ENCODE results near the gene DNER. TPM values are rescaled to one million over a fixed set of nuclear protein-coding genes. Genes with fewer than 3 reads are reported as not detected.
"Not testable (repeated sequence)": the region's sequence is repeated elsewhere in the genome, so short reads cannot be mapped to it uniquely, and the experiment has no call there.

DNER gene
- total RNA-seq, 2 donors from 2014 or later = 0.27 to 3.3 TPM

GRCh38 chr2:229339618-229340017 is 374.7 kb downstream of the DNER start:
- DNase-seq (ENCODE audit: low spot score) (no peak), ATAC-seq (ENCODE audit: insufficient number of reproducible peaks, low FRiP score, low read depth) (no peak)
- H3K36me3 ChIP-seq = no peaks in the 10 kb centered on the region
- peaks cover 14 to 23% of the 10 kb centered on the region in 2 donors for H3K4me1 ChIP-seq (ENCODE audit: control insufficient read depth in 1 of 2, low read depth in 2 of 2)
- no peak overlapping the region for H3K27ac ChIP-seq
- no peak for TF ChIP-seq CTCF (IDR thresholded peaks at IDR 0.05)
- H3K27me3 ChIP-seq (replicated peaks; ENCODE audit: insufficient read depth) = no peaks in the 10 kb centered on the region
- no peaks in the 10 kb centered on the region for H3K9me3 ChIP-seq
- H3K4me3 ChIP-seq = no peak overlapping the region

- H3K4me1 ChIP-seq (ENCODE audit: control insufficient read depth in 1 of 2, low read depth in 2 of 2) = peaks cover 14 to 24% of the 10 kb centered on the region in 2 donors
- H3K4me3 ChIP-seq; H3K9me3 ChIP-seq; H3K36me3 ChIP-seq; DNase-seq (ENCODE audit: low spot score); H3K27me3 ChIP-seq (replicated peaks; ENCODE audit: insufficient read depth); ATAC-seq (ENCODE audit: insufficient number of reproducible peaks, low FRiP score, low read depth); H3K27ac ChIP-seq: not testable (repeated sequence)
Measured at GRCh38 chr2:229339171-229339570, 375.2 kb downstream of the DNER start.

- Histone ChIP-seq H3K9me3 (no peaks in the 10 kb centered on the region), H3K4me3 (peak overlapping the region; percentile 18), H3K36me3 (no peaks in the 10 kb centered on the region), H3K4me1 (ENCODE audit: control insufficient read depth in 1 of 2, low read depth in 2 of 2) (peaks cover 7 to 24% of the 10 kb centered on the region in 2 donors), H3K27me3 (replicated peaks; ENCODE audit: insufficient read depth) (no peaks in the 10 kb centered on the region), H3K27ac (peak overlapping the region; percentile 42 to 56)
- no peak for TF ChIP-seq CTCF (IDR thresholded peaks at IDR 0.05)
- ATAC-seq (ENCODE audit: insufficient number of reproducible peaks, low FRiP score, low read depth) = no peak
- no peak for DNase-seq (ENCODE audit: low spot score)
Measured at GRCh38 chr2:229335877-229336346, 378.4 kb downstream of the DNER start.

- H3K36me3 ChIP-seq = no peaks in the 10 kb centered on the region
- peak overlapping the region; percentile 42 to 56 for H3K27ac ChIP-seq
- no peak for TF ChIP-seq CTCF (IDR thresholded peaks at IDR 0.05)
- ATAC-seq (ENCODE audit: insufficient number of reproducible peaks, low FRiP score, low read depth) (no peak), DNase-seq (ENCODE audit: low spot score) (no peak)
- H3K4me3 ChIP-seq = no peak overlapping the region
- H3K27me3 ChIP-seq (replicated peaks; ENCODE audit: insufficient read depth) = no peaks in the 10 kb centered on the region
- peaks cover 7 to 24% of the 10 kb centered on the region in 2 donors for H3K4me1 ChIP-seq (ENCODE audit: control insufficient read depth in 1 of 2, low read depth in 2 of 2)
- H3K9me3 ChIP-seq = no peaks in the 10 kb centered on the region
Measured at GRCh38 chr2:229335330-229335729, 379.0 kb downstream of the DNER start.

- Histone ChIP-seq H3K4me1 (ENCODE audit: control insufficient read depth in 1 of 2, low read depth in 2 of 2) (peaks cover 7 to 14% of the 10 kb centered on the region in 2 donors), H3K4me3 (no peak overlapping the region), H3K36me3 (no peaks in the 10 kb centered on the region), H3K9me3 (no peaks in the 10 kb centered on the region), H3K27ac (no peak overlapping the region), H3K27me3 (replicated peaks; ENCODE audit: insufficient read depth) (no peaks in the 10 kb centered on the region)
- DNase-seq (ENCODE audit: low spot score) = no peak
- no peak for ATAC-seq (ENCODE audit: insufficient number of reproducible peaks, low FRiP score, low read depth)
- TF ChIP-seq CTCF (IDR thresholded peaks at IDR 0.05) = no peak
Measured at GRCh38 chr2:229330952-229331351, 383.4 kb downstream of the DNER start.

- Histone ChIP-seq H3K27me3 (replicated peaks; ENCODE audit: insufficient read depth) (no peaks in the 10 kb centered on the region), H3K9me3 (no peaks in the 10 kb centered on the region), H3K36me3 (no peaks in the 10 kb centered on the region), H3K4me1 (ENCODE audit: control insufficient read depth in 1 of 2, low read depth in 2 of 2) (peaks cover 0 to 7% of the 10 kb centered on the region in 2 donors), H3K4me3 (no peak overlapping the region), H3K27ac (no peak overlapping the region)
- TF ChIP-seq CTCF (IDR thresholded peaks at IDR 0.05) = no peak
- DNase-seq (ENCODE audit: low spot score) (no peak), ATAC-seq (ENCODE audit: insufficient number of reproducible peaks, low FRiP score, low read depth) (no peak)
Measured at GRCh38 chr2:229319558-229319957, 394.8 kb downstream of the DNER start.
